HG02642 (cell line): ENCODE measurements around the gene TSPEAR.
"Not testable (repeated sequence)": the region's sequence is repeated elsewhere in the genome, so short reads cannot be mapped to it uniquely, and the experiment has no call there.

ENCODE experiments used
- ATAC-seq: cut with Tn5 transposase; IDR thresholded peaks from one replicate; pipeline ENCODE4 v1.9.1; 2021; ENCODE audit warnings: mild to moderate bottlenecking; ENCODE audit not compliant: unreplicated experiment, poor library complexity

Gene TSPEAR

DNA sequence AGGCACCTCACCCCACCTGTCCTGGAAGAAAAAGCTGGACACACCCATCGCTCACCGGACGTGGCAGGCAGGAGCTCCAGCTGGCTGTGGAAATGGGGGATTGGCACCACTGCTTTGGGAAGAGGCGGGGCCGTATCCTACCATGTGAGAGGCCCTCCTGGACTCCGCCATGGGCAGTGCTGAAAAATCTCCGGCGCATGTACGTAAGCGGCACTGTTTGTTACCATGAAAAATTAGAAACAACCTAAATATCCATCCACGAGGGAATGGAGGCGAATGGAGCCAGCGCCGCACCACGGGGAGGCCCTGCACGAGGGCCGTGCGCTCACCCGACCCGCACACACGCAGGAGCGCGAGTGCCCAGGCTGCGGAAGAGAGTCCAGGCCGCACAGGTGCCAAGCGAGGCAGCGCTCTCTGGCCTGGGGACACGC, 96.4 kb downstream of the TSPEAR start:
- ATAC-seq, result no peak

DNA sequence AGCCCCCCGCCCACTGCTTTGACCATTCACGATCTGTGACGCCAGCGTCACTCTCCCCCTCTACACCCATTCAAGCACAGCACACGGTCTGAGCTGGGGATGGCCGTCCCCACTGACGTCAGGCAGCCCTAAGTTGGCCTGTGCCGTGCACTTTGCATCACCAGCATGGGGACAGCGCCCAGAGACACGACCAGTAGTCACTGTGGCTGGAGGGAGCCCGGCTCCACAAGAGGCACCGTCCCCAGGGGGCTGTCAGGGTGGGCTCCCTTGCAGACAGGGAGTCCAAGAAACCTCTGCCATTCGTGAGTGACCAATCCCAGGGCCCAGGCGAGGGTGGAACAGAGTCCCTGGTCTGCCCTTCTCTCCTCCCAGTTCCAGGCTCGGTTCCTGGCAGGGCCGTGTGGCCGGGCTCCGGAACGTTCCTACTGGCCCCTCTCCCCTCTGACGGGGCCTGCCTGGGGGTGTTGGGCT, 97.2 kb downstream of the TSPEAR start:
- ATAC-seq, result no peak

DNA sequence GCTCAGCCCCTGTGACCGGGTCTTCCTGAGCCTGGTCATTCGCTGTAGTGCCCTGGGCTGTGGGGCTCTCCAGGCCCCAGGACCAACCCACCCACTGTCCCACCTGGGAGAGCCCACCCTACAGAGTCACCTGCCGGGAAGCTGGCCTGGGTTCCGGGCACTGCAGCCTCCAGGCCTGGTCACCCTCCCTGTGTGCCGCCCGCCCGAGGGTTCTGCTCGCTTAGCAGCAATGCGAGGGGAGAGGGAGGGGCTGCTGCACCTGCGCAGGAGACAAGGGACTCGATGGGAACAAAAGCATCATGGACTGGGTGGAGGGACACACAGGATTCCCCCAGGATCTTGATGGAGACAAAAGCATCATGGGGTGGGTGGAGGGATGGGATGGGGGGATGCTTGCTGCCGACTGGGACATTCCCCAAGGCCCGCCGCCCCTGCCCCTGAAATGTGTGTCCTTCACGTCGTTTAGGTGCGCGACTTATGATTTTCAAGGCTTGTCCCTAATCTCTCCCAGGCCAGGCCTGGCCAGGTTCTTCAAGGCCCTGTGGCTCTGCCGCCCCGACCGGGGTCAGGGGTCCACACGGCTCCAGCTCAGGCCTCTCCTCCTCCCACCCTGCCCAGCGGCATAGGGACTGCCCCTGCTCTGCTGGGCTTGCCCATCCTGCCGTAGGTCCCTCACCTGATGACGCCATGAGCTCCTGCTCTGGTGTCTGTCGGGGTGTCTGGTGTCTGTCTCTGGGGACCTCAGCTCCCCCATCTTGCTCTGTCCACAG, 97.8 kb downstream of the TSPEAR start:
- no peak for ATAC-seq

DNA sequence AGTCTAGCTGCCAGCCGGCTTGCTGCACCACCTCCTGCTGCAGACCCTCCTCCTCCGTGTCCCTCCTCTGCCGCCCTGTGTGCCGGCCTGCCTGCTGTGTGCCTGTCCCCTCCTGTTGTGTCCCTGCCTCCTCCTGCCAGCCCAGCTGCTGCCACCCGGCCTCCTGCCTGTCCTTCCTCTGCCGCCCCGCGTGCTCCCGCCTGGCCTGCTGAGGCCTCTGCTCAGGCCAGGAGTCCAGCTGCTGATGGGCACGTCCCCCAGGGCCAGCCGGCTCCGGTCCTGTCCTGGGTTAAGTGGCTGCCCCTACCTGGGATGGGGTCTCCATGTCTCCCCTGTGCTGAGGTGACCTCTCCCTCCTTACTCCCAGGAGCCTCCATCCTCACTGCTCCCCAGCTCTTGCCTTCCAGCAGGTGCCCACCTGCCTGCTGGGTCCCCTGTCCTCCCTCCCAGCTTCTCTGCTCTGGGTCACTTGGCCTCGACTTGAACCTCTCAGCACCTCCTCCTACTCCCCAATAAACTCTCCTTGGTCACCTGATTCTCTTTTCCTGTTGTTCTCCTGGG, 98.6 kb downstream of the TSPEAR start:
- no peak for ATAC-seq

DNA sequence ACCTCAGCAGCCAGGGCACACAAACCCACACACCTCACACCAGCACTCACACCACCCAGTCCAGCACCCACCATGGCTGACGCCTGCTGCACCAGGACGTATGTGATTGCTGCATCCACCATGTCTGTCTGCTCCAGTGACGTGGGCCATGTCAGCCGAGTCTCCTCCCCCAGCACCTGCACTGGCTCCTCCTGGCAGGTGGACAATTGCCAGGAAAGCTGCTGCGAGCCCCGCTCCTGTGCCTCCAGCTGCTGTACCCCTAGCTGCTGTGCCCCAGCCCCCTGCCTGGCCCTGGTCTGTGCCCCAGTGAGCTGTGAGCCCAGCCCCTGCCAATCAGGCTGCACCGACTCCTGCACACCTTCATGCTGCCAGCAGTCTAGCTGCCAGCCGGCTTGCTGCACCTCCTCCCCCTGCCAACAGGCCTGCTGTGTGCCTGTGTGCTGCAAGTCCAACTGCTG, 99.3 kb downstream of the TSPEAR start, which contains the start of gene KRTAP10-8:
Gene KRTAP10-8 (plus strand): TSS at position 51 of the 458 bp plus-strand sequence. CDS start 22 bp downstream, at position 73.
- ATAC-seq, result no peak

DNA sequence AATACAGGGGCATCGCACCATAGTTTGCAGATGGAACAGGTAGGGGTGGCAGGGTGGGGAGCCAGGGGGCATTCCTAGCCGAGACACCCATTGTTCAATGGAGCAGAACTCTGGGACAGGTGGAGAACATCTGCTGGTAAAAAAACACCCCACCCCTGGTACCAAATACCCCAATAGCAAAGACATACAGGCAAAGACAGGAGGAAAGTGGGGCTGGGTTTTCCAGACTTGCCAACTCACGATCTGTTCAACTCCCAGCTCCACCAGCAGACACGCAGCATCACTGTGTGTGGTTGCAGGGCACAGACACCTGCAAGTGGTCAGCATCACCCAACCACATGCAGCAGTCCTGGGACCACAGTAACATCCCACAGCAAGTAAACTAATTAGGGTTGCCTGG, 99.8 kb downstream of the TSPEAR start:
- no peak for ATAC-seq

DNA sequence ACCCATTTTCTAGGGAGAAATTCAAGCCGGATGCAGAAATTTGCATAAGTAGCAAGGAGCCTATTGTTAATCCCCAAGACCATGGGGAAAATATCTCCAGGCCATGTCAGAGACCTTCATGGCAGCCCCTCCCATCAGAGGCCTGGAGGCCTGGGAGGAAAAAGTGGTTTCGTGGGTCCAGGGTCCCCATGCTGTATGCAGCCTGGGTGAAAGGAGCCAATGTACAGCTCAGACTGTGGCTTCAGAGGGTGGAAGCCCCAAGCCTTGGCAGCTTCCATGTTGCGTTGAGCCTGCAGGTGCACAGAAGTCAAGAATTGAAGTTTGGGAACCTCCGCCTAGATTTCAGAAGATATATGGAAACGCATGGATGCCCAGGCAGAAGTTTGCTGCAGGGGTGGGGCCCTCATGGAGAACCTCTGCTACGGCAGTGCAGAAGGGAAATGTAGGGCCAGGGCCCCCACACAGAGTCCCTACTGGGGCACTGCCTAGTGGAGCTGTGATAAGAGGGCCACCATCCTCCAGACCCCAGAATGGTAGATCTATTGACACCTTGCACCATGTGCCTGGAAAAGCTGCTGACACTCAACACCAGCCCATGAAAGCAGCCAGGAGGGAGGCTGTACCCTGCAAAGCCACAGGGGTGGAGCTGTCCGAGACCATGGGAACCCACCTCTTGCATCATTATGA, 101.1 kb downstream of the TSPEAR start:
- not testable (repeated sequence) for ATAC-seq

DNA sequence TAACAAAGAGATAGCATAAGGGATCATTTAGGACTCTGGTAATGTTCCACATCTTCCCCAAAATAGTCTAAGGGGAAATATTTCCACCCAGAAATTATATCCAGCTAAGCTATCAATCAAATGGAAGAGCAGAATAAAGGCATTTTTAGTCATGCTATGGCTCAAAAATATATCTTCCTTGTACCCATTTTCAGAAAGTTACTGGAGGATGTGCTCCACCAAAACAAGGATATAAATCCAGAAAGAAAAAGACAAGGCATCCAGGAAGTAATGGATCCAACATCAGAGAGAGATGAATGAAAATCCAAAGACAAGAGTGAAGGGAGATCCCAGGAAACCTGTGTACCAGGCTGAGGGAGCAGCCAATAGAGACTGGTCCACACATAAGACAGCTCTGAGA, 102.2 kb downstream of the TSPEAR start:
- ATAC-seq, result no peak

DNA sequence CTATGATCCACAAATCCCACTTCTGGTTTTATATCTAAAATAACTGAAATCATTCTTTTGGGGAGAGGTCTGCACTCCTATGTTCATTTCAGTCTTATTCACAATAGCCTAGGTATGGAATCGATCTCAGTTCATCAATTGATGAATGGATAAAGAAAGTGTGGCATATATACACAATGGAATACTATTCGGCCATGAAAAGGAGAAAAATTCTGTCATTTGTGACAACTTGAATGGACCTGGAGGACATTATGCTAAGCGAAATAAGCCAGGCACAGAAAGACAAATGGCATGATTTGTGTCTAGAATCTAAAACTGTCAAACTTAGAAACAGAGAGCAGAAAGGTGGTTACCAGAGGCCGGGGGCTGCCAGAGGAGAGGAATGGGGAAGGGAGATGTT, 104.9 kb downstream of the TSPEAR start:
- ATAC-seq, result no peak

DNA sequence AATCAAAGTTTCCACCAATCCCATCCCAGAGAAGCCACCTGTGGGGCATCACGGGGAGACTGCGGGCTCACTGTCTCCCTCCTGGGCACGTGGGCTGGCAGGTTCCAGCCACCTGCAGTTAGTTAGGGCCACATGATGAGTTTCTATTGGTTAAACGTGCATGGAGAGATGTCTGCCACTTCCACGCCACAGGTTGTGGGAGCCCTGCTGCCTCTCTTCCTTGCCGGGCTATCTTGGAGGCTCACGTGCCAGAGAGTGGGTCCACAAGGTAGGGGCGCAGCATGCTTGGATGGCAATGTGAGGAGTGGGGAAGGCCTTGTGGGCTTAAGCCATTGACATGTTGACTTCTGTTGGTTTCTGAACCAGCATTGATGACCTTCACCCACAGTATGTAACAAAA, 107.5 kb downstream of the TSPEAR start:
- ATAC-seq, result no peak

DNA sequence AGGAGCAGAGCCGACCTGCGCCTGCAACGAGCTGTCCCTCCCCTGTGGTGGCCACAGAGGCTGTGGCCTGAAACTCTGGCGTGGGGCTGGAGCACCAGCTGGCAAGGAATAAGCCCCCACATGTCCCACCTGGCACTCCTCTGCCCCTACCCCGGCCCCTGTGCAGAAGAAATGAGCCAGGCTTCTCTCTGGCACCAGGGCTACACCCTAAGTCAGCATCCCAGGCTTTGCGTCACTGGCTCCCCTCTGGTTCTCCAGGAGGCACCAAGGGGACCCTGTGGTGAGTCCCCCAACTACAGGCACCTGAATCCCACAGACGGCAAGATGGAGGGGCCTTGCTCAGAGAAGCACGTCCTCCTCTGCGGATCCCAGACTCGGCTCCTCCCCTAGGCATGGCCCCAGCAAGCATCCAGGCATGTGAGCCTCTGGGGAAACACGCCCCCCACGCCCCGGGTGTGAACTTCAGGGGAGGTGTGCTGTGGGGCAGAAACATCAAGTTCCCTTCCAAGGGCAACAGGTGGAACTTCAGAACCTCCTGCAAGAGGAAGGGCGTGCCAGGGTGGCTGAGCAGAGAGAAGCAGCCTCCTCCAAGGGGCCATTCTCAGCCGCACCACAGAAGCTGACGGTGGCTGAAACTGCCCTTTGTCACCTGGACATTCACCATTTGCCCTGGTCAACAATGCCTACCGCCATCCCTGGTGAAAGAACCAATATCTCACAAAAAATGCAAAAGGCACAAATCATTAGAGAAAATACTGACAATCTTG, 108.1 kb downstream of the TSPEAR start:
- ATAC-seq, result no peak

DNA sequence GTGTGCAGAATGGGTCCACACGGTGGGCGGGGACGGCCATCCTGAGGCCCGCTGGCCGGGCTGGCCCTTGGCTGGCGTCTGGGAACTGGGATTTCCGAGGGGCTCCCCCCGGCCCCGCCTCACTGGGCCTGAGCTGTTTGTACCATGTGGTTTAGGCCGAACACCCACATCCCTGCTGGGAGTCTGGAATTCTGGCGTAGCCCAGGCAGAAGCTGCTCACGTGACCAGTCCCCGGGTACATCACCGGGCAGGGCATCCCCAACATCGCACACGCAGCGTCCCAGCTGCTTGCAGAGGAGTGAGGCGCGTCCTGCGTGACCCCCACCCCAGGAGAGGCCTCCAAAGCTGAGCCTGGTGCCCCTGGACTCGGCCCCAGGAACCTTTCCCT, 108.9 kb downstream of the TSPEAR start:
- no peak for ATAC-seq

DNA sequence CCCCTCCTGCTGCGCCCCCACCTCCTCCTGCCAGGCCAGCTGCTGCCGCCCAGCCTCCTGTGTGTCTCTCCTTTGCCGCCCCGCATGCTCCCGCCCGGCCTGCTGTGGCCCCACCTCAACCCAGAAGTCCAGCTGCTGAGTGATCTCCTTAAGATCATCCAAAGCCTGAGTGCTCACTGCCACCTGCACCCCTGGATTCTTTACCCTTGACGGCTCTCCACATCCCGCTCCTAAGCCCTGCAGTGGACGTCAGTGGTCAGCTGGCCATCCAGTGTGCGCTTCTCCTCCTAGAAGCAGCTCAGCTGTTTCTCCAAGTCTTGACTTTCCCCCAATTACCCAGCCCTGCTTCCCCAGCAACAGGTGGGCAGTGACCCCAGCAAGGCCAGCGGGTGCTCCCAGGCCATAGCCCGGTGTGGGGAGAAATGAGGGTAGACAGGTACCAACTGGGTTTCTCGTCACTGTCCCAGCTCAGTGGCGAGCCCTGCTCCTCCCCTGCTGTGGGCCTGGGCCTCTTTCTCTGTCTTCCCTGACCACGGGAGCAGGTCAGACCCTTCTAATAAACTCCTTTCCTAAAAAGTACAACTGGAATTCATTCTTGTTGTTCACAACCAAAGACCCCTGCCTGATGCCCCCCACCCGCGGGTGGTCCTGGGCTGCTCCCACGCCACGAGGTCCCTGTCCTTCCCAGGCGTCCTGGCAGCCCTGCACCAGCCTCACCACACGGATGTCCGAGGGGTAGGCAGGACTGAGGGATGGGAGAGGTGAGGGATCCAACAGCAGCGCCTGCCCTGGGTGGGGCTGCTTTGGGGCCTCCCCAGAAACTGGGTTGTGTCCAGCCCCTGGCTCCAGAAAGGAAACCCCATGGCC, 109.5 kb downstream of the TSPEAR start:
- no peak for ATAC-seq

DNA sequence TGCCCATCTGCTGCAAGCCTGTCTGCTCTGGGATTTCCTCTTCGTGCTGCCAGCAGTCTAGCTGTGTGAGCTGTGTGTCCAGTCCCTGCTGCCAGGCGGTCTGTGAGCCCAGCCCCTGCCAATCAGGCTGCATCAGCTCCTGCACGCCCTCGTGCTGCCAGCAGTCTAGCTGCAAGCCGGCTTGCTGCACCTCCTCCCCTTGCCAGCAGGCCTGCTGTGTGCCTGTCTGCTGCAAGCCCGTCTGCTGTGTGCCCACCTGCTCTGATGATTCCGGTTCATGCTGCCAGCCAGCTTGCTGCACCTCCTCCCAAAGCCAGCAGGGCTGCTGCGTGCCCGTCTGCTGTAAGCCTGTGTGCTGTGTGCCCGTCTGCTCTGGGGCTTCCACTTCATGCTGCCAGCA, 110.3 kb downstream of the TSPEAR start:
- ATAC-seq, result not testable (repeated sequence)

DNA sequence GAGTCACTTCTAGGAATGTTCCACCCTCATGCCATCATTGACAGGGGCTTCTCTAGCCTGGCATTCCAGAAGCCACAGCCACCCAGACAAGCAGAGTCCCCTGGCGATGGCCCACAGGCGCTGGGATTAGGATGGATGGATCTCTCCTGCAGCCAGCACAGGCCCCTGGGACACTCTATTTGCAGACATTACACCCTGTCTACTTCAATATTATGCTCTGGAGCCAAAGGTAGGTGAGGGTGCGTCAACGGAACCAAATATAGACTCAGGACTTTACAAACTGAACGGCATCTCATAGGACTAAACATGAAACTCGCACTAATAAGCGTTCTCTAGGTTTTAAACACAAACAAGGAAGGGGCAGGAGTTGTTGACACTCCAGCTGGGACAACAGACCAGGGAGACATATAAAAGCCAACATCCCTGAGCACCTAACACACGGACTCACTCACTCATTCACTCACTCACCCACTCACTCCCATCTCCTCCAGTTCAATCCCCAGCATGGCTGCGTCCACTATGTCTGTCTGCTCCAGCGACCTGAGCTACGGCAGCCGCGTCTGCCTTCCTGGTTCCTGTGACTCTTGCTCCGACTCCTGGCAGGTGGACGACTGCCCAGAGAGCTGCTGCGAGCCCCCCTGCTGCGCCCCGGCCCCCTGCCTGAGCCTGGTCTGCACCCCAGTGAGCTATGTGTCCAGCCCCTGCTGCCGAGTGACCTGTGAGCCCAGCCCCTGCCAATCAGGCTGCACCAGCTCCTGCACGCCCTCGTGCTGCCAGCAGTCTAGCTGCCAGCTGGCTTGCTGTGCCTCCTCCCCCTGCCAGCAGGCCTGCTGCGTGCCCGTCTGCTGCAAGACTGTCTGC, 111.0 kb downstream of the TSPEAR start, which contains the start of gene KRTAP10-7:
Gene KRTAP10-7 (plus strand): TSS at position 480 of the 861 bp plus-strand sequence. CDS start 25 bp downstream, at position 505.
- ATAC-seq, result not testable (repeated sequence)

DNA sequence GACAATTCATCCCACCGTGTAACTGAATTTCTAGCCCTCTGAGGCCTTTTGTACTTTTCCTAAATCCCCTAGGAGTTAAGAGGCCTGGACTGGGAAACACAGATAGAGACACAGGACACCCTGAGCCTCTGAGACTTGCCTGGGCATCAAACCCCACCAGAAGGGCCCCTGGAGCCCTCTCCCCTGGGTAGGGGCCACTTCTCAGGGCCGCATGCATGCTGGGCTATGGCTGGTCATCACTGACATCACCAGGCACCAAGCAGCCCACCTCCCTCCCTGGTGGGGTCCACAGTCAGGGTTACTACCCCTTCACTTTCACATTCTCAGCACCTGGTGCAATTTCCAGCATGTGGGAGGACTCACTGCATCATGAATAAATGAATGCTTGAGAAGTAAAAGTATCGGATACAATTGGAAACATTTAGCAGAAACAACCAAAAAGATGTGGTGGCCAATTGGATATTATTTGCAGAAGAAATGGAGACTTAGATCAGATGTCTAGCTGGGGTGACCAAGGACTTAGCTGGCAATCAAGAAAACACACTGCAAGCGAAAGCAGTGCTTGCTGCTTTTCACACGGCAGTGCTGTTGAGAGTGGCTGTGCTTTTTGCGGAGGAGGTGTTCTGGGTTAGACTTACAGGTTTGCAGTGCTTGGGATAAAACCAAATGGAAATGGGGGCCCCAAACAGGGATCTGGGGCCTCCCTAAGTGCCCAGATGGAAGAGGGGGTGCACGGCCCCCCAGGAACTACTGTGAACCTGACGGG, 111.9 kb downstream of the TSPEAR start:
- ATAC-seq, result no peak

DNA sequence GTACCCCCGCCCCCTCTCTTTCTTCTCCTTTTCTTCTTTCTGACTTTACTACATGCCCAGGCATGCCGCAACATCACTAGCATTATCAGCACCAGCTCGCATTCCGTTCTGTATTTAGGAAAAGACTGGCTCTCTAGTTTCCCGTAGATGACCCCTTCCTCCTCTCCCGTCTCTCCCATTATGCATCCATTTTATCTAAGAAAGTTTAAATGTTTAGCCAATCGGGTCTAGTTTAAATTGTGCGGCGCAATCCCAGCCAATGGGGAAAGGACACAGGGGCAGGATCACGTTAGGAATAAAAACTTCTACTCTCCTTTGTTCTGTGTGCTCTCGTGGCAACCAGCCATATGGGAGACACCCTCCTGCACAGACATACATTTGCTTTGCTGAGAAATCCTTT, 113.3 kb downstream of the TSPEAR start:
- ATAC-seq, result no peak
